Endothelial cell of umbilical vein (primary cell): ENCODE results near the gene AKAP6. TPM values are rescaled to one million over a fixed set of nuclear protein-coding genes. Genes with fewer than 3 reads are reported as not detected.

Experiments used
- BruUV-seq: library from RNA; stranded (reverse); fragments of 400-500 nt; replicated peaks from 2 replicates; lab custom pipeline; 2021; lab: Mats Ljungman, UMichigan
- CTCF ChIA-PET: fragments of 300-600, 350-600 bp; sonication (Branson Sonifier 250); formaldehyde crosslinking; loops from one replicate; lab custom pipeline; 2021; ENCODE audit warnings: antibody characterized with exemption, inconsistent platforms; lab: Charles Lee
- POLR2A ChIA-PET: fragments of 300-600, 350-600 bp; sonication (Branson Sonifier 250); formaldehyde crosslinking; loops from one replicate; lab custom pipeline; 2021; ENCODE audit warnings: antibody characterized with exemption, inconsistent platforms; lab: Charles Lee
- DNase-seq: peaks from one replicate; pipeline ENCODE4 v3.0.0-alpha.2; 2011; ENCODE audit warnings: low read depth, low spot score
- FAIRE-seq: peaks from 2 replicates; lab custom pipeline; 2011; peaks lifted over from hg19 to GRCh38; lab: Jason Lieb, UNC
- H2AFZ ChIP-seq: 2 replicates; pipeline ENCODE4 v1.6.0; 2012; ENCODE audit warnings: low read depth, low read length, control low read depth, inconsistent platforms
- H3K27ac ChIP-seq: 2 replicates; pipeline ENCODE4 v1.5.1; 2011; ENCODE audit warnings: low read depth, mild to moderate bottlenecking, control low read depth, low read length, moderate library complexity; ENCODE audit not compliant: insufficient read depth
- H3K27me3 ChIP-seq, 2 experiments: 2 replicates each; pipeline versions ENCODE4 v1.6.0 to v1.6.1; 2011; ENCODE audit warnings: low read length in 2 of 2, mixed read lengths in 1 of 2; ENCODE audit not compliant: control insufficient read depth in 2 of 2, insufficient read depth in 2 of 2
- H3K36me3 ChIP-seq, 2 experiments: 2 replicates in 1 of 2; 3 replicates in 1 of 2; pipeline ENCODE4 v1.5.1; 2011; ENCODE audit warnings: low read length in 2 of 2, mild to moderate bottlenecking in 1 of 2, moderate library complexity in 1 of 2; ENCODE audit not compliant: control insufficient read depth in 2 of 2, insufficient read depth in 2 of 2; ENCODE audit errors: extremely low read depth in 1 of 2
- H3K4me1 ChIP-seq: 3 replicates; pipeline ENCODE4 v1.5.1; 2011; ENCODE audit warnings: mild to moderate bottlenecking, low read length; ENCODE audit not compliant: control insufficient read depth, insufficient read depth; ENCODE audit errors: extremely low read depth
- H3K4me2 ChIP-seq: 2 replicates; pipeline ENCODE4 v1.6.1; 2011; ENCODE audit warnings: low read length, control low read depth, mixed read lengths; ENCODE audit not compliant: insufficient read depth
- H3K4me3 ChIP-seq, 3 experiments: fragments of 200-600 bp in 1 of 3; sonication (generic), shearing (Covaris generic) in 1 of 3; replicated peaks in 1 of 3; 2 replicates each; pipeline ENCODE4 v1.5.1; 2011 to 2016; ENCODE audit warnings: control low read depth in 3 of 3, low read length in 3 of 3, mild to moderate bottlenecking in 2 of 3, inconsistent platforms in 1 of 3, low read depth in 1 of 3, moderate library complexity in 1 of 3; ENCODE audit not compliant: insufficient read depth in 1 of 3
- H3K79me2 ChIP-seq: 2 replicates; pipeline ENCODE4 v1.6.0; 2012; ENCODE audit warnings: low read length, inconsistent platforms; ENCODE audit not compliant: control insufficient read depth, insufficient read depth
- H3K9ac ChIP-seq: replicated peaks from 2 replicates; pipeline ENCODE3; 2011; ENCODE audit warnings: low read length, control low read depth; ENCODE audit not compliant: insufficient read depth; ENCODE audit errors: extremely low read depth
- H3K9me1 ChIP-seq: replicated peaks from 3 replicates; pipeline ENCODE4 v1.6.0; 2011; ENCODE audit warnings: mild to moderate bottlenecking, low read length; ENCODE audit not compliant: control insufficient read depth, insufficient read depth; ENCODE audit errors: extremely low read depth
- H3K9me3 ChIP-seq: replicated peaks from 2 replicates; pipeline ENCODE4 v1.5.1; 2012; ENCODE audit warnings: low read length, inconsistent platforms; ENCODE audit not compliant: control insufficient read depth, insufficient read depth
- H4K20me1 ChIP-seq: replicated peaks from 2 replicates; pipeline ENCODE3; 2011; ENCODE audit warnings: mild to moderate bottlenecking, low read length; ENCODE audit not compliant: control insufficient read depth, insufficient read depth; ENCODE audit errors: extremely low read depth
- CTCF ChIP-seq, 2 donors: IDR thresholded peaks; 1 replicate in 1 of 2; 2 replicates in 1 of 2; pipeline ENCODE4 v1.5.1; 2011; ENCODE audit warnings: low read length in 2 of 2, mild to moderate bottlenecking in 2 of 2, moderate library complexity in 2 of 2, control low read depth in 1 of 2, inconsistent platforms in 1 of 2, low read depth in 1 of 2; ENCODE audit not compliant: insufficient read depth in 1 of 2; ENCODE audit errors: extremely low read depth in 1 of 2
- EZH2 ChIP-seq: IDR thresholded peaks from 2 replicates; pipeline ENCODE4 v1.6.1; 2012; ENCODE audit warnings: borderline replicate concordance, low read depth, mild to moderate bottlenecking, moderate library complexity, low read length, inconsistent platforms; ENCODE audit not compliant: severe bottlenecking
- FOS ChIP-seq: IDR thresholded peaks from 2 replicates; pipeline ENCODE4 v1.6.1; 2011; ENCODE audit warnings: mild to moderate bottlenecking, low read length, moderate library complexity, borderline replicate concordance; ENCODE audit not compliant: insufficient read depth
- GATA2 ChIP-seq: IDR thresholded peaks from 2 replicates; pipeline ENCODE4 v1.7.0; 2011; ENCODE audit warnings: low read depth, mild to moderate bottlenecking, moderate library complexity, mixed read lengths, low read length; ENCODE audit not compliant: insufficient read length, insufficient read depth
- JUN ChIP-seq: IDR thresholded peaks from 2 replicates; pipeline ENCODE4 v1.6.1; 2011; ENCODE audit warnings: borderline replicate concordance, low read depth; ENCODE audit not compliant: insufficient read length, insufficient read depth
- MAX ChIP-seq: IDR thresholded peaks from 2 replicates; pipeline ENCODE4 v1.6.1; 2011; ENCODE audit not compliant: insufficient read depth, insufficient read length
- MYC ChIP-seq: IDR thresholded peaks from one replicate; pipeline ENCODE4 v1.6.1; 2011; ENCODE audit warnings: mild to moderate bottlenecking, low read depth, low read length
- POLR2A ChIP-seq: IDR thresholded peaks from 2 replicates; pipeline ENCODE4 v1.6.1; 2012; ENCODE audit warnings: low read depth, mild to moderate bottlenecking, control low read depth, low read length
- POLR2AphosphoS5 ChIP-seq: IDR thresholded peaks from 2 replicates; pipeline ENCODE4 v1.6.1; 2012; ENCODE audit warnings: low read depth, mild to moderate bottlenecking, control low read depth, low read length, moderate library complexity; ENCODE audit not compliant: insufficient read depth
- dilution Hi-C: fragments of 300-500 bp; cut with MboI; formaldehyde crosslinking; loops from one replicate; pipeline ENCODE4 v1.15.0; 2019; ENCODE audit warnings: low sequenced_read_pairs; ENCODE audit not compliant: extremely low pct_ligation_motif_present
- intact Hi-C: fragments of 100-400 bp; cut with micrococcal nuclease; formaldehyde crosslinking; loops from one replicate; pipeline ENCODE4 v1.10.0; 2022
- polyA plus RNA-seq, 4 experiments: library from polyadenylated mRNA; depleted of rRNA in 3 of 4; stranded (reverse) in 3 of 4; unstranded in 1 of 4; fragments of >200 nt; gene quantifications; 2 replicates each; pipeline versions ENCODE4 v1.2.1 to v1.2.3, GENCODE V29; 2011 to 2012; ENCODE audit warnings: missing spikeins in 1 of 4
- total RNA-seq: library from RNA; stranded (reverse); gene quantifications from 2 replicates; pipeline ENCODE4 v1.2.3, GENCODE V29; 2021

The AKAP6 gene
- total and polyA plus RNA-seq, 2 donors (not counting 3 experiments of a cell fraction or from before 2014, with no cell fraction given): 0.03 to 0.49 TPM

- H3K9me3 ChIP-seq: no peaks in the 10 kb centered on the region
- ChIA-PET CTCF (no interaction called here), POLR2A (no interaction called here)
- no peak overlapping the region for H2AFZ ChIP-seq
- FAIRE-seq (no peak), DNase-seq (no peak)
- BruUV-seq: no TSS peak
- no peaks in the 10 kb centered on the region for H3K36me3 ChIP-seq
- no peak overlapping the region for H3K9ac ChIP-seq
- H3K4me3 ChIP-seq: no peak overlapping the region
- intact Hi-C loops: loop anchor here (5.0 kb wide), 1 partner anchor 235 kb away; no protein-coding TSS in a partner anchor
- H3K27me3 ChIP-seq: peaks cover 0 to 2% of the 10 kb centered on the region in 2 experiments
- H3K79me2 ChIP-seq: no peaks in the 10 kb centered on the region
- TF ChIP-seq GATA2 (no peak), CTCF (IDR thresholded peaks at IDR 0.05; ENCODE audit: extremely low read depth in 1 of 2, insufficient read depth in 1 of 2, low read depth in 1 of 2, low read length in 2 of 2) (no peak), EZH2 (no peak), POLR2AphosphoS5 (no peak), FOS (no peak), MAX (no peak), POLR2A (no peak), MYC (no peak), JUN (no peak)
- no peak overlapping the region for H3K4me2 ChIP-seq
- H3K4me1 ChIP-seq: peaks cover 2% of the 10 kb centered on the region
- H3K9me1 ChIP-seq: no peaks in the 10 kb centered on the region
- dilution Hi-C loops: no loop called here
- no peak overlapping the region for H3K27ac ChIP-seq
- no peaks in the 10 kb centered on the region for H4K20me1 ChIP-seq
These were observed 368.0 kb downstream of the AKAP6 start for GRCh38 chr14:32697114-32697513.
